D341Med (cell line): ENCODE measurements around the gene CWC15.
"Not testable (repeated sequence)": the region's sequence is repeated elsewhere in the genome, so short reads cannot be mapped to it uniquely, and the experiment has no call there.

Source experiments
- DNase-seq: peaks from one replicate; pipeline ENCODE4 v3.0.0; 2012; ENCODE audit warnings: low spot score

The CWC15 gene

DNA sequence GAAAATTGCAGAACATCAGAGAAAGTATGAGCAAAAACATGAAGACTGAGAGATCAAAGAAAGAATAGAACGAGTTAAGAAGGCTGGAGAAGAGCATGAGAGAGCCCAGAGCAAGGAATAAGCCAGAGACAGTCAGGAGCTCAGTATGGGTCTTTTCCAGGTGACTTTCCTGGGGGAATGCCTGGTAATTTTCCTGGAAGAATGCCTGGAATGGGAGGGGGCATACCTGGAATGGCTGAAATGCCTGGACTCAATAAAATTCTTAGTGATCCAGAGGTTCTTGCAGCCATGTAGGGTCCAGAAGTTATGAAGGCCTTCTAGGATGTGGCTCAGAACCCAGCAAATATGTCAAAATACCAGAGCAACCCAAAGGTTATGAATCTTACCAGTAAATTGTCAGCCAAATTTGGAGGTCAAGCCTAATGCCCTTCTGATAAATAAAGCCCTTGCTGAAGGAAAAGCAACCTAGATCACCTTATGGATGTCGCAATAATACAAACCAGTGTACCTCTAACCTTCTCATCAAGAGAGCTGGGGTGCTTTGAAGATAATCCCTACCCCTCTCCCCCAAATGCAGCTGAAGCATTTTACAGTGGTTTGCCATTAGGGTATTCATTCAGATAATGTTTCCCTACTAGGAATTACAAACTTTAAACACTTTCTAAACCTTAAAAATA lies 59.5 kb downstream of the CWC15 start:
- DNase-seq: not testable (repeated sequence)

- DNase-seq: no peak
Measured at GRCh38 chr11:94912806-94913205, 60.5 kb downstream of the CWC15 start.
